K562 (cell line): ENCODE measurements around the gene PDE11A. TPM values are rescaled to one million over a fixed set of nuclear protein-coding genes. Genes with fewer than 3 reads are reported as not detected.

Experiments
- ARID1B ChIP-seq: fragments of 450-650 bp; IDR thresholded peaks from 2 replicates; pipeline ENCODE4 v1.6.1; 2016; ENCODE audit warnings: antibody characterized with exemption, mild to moderate bottlenecking, inconsistent platforms
- FOXJ3 ChIP-seq: sonication (generic); formaldehyde crosslinking; IDR thresholded peaks from 2 replicates; pipeline ENCODE4 v1.4.0; 2020; ENCODE audit warnings: mild to moderate bottlenecking, missing genetic modification reagents
- FOXM1 ChIP-seq, 2 experiments: fragments of 450-650 bp in 1 of 2; sonication (generic) in 1 of 2; formaldehyde crosslinking in 1 of 2; IDR thresholded peaks; 2 replicates each; pipeline versions ENCODE4 v1.6.1 to v1.9.0; 2017 to 2022; ENCODE audit warnings: low read depth in 2 of 2, mild to moderate bottlenecking in 2 of 2, missing genetic modification reagents in 1 of 2, moderate library complexity in 1 of 2
- NCOA1 ChIP-seq: fragments of 450-650 bp; IDR thresholded peaks from 2 replicates; pipeline ENCODE4 v1.6.1; 2016; ENCODE audit warnings: low read depth
- POU5F1 ChIP-seq: fragments of 150-350 bp; IDR thresholded peaks from 2 replicates; pipeline ENCODE4 v1.6.1; 2014; ENCODE audit warnings: borderline replicate concordance, low read length, low read depth, mild to moderate bottlenecking; ENCODE audit not compliant: partially characterized antibody
- SNRNP70 ChIP-seq: fragments of 200-400 bp; formaldehyde crosslinking; optimal IDR thresholded peaks from 2 replicates; pipeline ENCODE3; 2017; ENCODE audit warnings: low read depth, low read length
- TEAD2 ChIP-seq: fragments of 450-650 bp; IDR thresholded peaks from 2 replicates; pipeline ENCODE4 v1.6.1; 2016; ENCODE audit warnings: missing genetic modification characterization, control low read depth, missing compliant biosample characterization
- ZNF695 ChIP-seq: fragments of 450-650 bp; formaldehyde crosslinking; IDR thresholded peaks from 2 replicates; pipeline ENCODE4 v1.4.0; 2020; ENCODE audit warnings: mild to moderate bottlenecking, moderate library complexity
- ZNF717 ChIP-seq: fragments of 250-450 bp; sonication (Bioruptor Pico); IDR thresholded peaks from 2 replicates; pipeline ENCODE4 v1.5.0; 2021
- polyA plus RNA-seq, 8 experiments: library from polyadenylated mRNA; depleted of rRNA in 4 of 8; stranded (reverse) in 5 of 8; unstranded in 3 of 8; fragments of >200 nt; fragmentation: Nextera tagmentation in 2 of 8; fragmentation: Illumina TruSeq in 1 of 8; extraction: Ambion mirVana in 2 of 8; extraction: Trizol in 1 of 8; gene quantifications; 2 replicates each; pipeline versions ENCODE4 v1.2.1 to v1.2.3, GENCODE V29; 2011 to 2014; ENCODE audit warnings: inconsistent platforms in 1 of 8, missing spikeins in 1 of 8
- total RNA-seq, 7 experiments: library from RNA; depleted of rRNA in 6 of 7; stranded (reverse); fragments of >200 nt in 6 of 7; fragmentation: Illumina TruSeq in 2 of 7; extraction: Trizol in 2 of 7; gene quantifications; 2 replicates each; pipeline versions ENCODE4 v1.2.1 to v1.2.3, GENCODE V29; 2011 to 2021; ENCODE audit warnings: low replicate concordance in 1 of 7
- TF ChIP-seq, protein P1 (sequence below): IDR thresholded peaks from 2 replicates; pipeline ENCODE4 v1.6.1; 2011; ENCODE audit warnings: borderline replicate concordance, low read depth, mild to moderate bottlenecking, moderate library complexity, low read length; ENCODE audit not compliant: insufficient read depth, poor library complexity, severe bottlenecking
- TF ChIP-seq, protein P2 (sequence below): sonication (generic); formaldehyde crosslinking; IDR thresholded peaks from 2 replicates; pipeline ENCODE4 v1.8.0; 2022; ENCODE audit warnings: missing genetic modification reagents, mild to moderate bottlenecking, borderline replicate concordance
- TF ChIP-seq, protein P3 (sequence below): sonication (generic); formaldehyde crosslinking; IDR thresholded peaks from 2 replicates; pipeline ENCODE4 v1.8.1; 2023; ENCODE audit warnings: mild to moderate bottlenecking, missing genetic modification reagents

The PDE11A gene
- total and polyA plus RNA-seq, 9 of the 15 experiments (the other 6 are each of a cell fraction or from before 2014, with no cell fraction given) = 3.2 to 22.1 (median 5.7) TPM

DNA sequence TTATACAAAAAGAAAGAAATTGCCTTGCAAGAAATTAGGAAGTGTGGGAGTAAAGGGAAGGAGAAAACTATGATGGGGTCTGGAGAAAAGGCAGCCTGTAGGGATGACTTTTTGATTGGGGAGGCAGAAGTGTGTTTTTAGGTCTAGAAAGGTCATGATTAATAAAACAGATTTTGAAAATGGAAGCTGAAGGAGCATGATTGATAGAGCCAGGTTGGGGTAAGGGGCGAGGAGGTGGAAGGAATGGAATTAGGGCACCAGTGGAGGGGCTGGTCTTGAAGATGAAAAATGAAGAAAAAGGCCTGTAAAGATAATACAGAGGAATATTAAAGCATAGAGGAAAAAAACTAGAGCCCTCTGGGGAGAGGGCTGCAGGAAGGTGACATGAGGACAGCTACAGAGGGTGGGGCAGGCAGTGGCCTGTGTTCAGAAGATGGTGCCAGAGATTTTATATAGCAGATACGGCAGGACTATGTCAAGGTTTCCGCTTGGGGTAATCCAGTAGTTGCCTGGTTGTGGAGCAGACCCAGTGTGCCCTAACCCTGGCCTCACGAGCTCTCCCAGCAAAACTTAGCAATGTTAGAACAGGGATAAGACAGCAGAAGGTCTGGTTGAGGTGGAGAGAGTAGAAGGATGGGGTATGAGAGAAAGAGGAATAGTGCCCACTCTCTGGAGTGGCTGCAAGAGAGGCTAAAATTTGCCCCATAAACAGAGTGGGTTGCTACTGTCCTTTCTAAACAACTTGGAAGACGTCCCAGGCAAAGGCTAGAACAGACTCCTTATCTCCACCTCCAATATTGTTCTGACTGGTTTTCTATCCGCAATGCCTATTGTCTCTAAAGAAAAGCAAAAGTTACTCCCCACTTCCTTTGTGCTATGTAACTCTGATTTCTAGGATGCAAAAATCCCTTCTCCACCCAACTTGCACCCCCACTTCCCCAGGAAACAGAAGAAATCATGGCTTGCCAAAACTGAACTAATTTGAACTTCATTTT is 392.7 kb downstream of the PDE11A start (continued):
- peak; percentile 67 for TF ChIP-seq ARID1B
- no peak for TF ChIP-seq ZNF717 (CRISPR knock-in tag)
- TF ChIP-seq NCOA1 = peak; percentile 22; the same call in 1 of the 2 replicates
- TF ChIP-seq POU5F1 = no peak
- TF ChIP-seq, protein P1, sequence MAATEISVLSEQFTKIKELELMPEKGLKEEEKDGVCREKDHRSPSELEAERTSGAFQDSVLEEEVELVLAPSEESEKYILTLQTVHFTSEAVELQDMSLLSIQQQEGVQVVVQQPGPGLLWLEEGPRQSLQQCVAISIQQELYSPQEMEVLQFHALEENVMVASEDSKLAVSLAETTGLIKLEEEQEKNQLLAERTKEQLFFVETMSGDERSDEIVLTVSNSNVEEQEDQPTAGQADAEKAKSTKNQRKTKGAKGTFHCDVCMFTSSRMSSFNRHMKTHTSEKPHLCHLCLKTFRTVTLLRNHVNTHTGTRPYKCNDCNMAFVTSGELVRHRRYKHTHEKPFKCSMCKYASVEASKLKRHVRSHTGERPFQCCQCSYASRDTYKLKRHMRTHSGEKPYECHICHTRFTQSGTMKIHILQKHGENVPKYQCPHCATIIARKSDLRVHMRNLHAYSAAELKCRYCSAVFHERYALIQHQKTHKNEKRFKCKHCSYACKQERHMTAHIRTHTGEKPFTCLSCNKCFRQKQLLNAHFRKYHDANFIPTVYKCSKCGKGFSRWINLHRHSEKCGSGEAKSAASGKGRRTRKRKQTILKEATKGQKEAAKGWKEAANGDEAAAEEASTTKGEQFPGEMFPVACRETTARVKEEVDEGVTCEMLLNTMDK = no peak
- TF ChIP-seq, protein P2, sequence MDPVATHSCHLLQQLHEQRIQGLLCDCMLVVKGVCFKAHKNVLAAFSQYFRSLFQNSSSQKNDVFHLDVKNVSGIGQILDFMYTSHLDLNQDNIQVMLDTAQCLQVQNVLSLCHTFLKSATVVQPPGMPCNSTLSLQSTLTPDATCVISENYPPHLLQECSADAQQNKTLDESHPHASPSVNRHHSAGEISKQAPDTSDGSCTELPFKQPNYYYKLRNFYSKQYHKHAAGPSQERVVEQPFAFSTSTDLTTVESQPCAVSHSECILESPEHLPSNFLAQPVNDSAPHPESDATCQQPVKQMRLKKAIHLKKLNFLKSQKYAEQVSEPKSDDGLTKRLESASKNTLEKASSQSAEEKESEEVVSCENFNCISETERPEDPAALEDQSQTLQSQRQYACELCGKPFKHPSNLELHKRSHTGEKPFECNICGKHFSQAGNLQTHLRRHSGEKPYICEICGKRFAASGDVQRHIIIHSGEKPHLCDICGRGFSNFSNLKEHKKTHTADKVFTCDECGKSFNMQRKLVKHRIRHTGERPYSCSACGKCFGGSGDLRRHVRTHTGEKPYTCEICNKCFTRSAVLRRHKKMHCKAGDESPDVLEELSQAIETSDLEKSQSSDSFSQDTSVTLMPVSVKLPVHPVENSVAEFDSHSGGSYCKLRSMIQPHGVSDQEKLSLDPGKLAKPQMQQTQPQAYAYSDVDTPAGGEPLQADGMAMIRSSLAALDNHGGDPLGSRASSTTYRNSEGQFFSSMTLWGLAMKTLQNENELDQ = no peak
- no peak for TF ChIP-seq ZNF695
- no peak for TF ChIP-seq SNRNP70
- no peak for TF ChIP-seq FOXJ3 (CRISPR knock-in tag)
- TF ChIP-seq, protein P3, sequence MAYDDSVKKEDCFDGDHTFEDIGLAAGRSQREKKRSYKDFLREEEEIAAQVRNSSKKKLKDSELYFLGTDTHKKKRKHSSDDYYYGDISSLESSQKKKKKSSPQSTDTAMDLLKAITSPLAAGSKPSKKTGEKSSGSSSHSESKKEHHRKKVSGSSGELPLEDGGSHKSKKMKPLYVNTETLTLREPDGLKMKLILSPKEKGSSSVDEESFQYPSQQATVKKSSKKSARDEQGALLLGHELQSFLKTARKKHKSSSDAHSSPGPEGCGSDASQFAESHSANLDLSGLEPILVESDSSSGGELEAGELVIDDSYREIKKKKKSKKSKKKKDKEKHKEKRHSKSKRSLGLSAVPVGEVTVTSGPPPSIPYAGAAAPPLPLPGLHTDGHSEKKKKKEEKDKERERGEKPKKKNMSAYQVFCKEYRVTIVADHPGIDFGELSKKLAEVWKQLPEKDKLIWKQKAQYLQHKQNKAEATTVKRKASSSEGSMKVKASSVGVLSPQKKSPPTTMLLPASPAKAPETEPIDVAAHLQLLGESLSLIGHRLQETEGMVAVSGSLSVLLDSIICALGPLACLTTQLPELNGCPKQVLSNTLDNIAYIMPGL (CRISPR knock-in tag) = no peak
- TF ChIP-seq TEAD2 (tag) = no peak
- TF ChIP-seq FOXM1 (IDR thresholded peaks at IDR 0.05; ENCODE audit: low read depth) = peak; percentile 9; the same call in 1 of the 2 replicates
- no peak for TF ChIP-seq FOXM1 (CRISPR knock-in tag; IDR thresholded peaks at IDR 0.05; ENCODE audit: low read depth)
